H1 (cell line): ENCODE results near the gene SLC39A11. TPM values are rescaled to one million over a fixed set of nuclear protein-coding genes. Genes with fewer than 3 reads are reported as not detected.

Experiments
- CTCF ChIA-PET: fragments of 300-600 bp; sonication (Branson Sonifier 250); formaldehyde crosslinking; loops from one replicate; lab custom pipeline; 2021; ENCODE audit not compliant: partially characterized antibody; lab: Charles Lee
- POLR2A ChIA-PET: fragments of 300-600 bp; sonication (Branson Sonifier 250); formaldehyde crosslinking; loops from one replicate; lab custom pipeline; 2021; ENCODE audit warnings: inconsistent platforms; ENCODE audit not compliant: partially characterized antibody; lab: Charles Lee
- DNase-seq, 2 experiments: peaks; one replicate each; pipeline versions ENCODE4 v3.0.0 to v3.0.0-alpha.2; 2010 to 2022; ENCODE audit warnings: low spot score in 2 of 2, low read depth in 1 of 2, mixed read lengths in 1 of 2
- FAIRE-seq: peaks from 2 replicates; lab custom pipeline; 2011; peaks lifted over from hg19 to GRCh38; lab: Jason Lieb, UNC
- H2AFZ ChIP-seq: 2 replicates; pipeline ENCODE4 v1.8.1; 2012; ENCODE audit warnings: low read length, inconsistent platforms
- H2AK5ac ChIP-seq: 2 replicates; pipeline ENCODE4 v1.6.1; 2013; ENCODE audit warnings: low read depth, low read length
- H2BK120ac ChIP-seq: replicated peaks from 2 replicates; pipeline ENCODE3; 2013; ENCODE audit warnings: low read depth, low read length, inconsistent platforms
- H2BK12ac ChIP-seq: 2 replicates; pipeline ENCODE4 v1.6.1; 2013; ENCODE audit warnings: low read depth, low read length
- H2BK15ac ChIP-seq: 2 replicates; pipeline ENCODE4 v1.6.1; 2013; ENCODE audit warnings: low read length
- H2BK20ac ChIP-seq: 2 replicates; pipeline ENCODE4 v1.6.1; 2013; ENCODE audit warnings: low read length
- H2BK5ac ChIP-seq: 2 replicates; pipeline ENCODE4 v1.6.1; 2013; ENCODE audit warnings: low read depth, low read length
- H3K14ac ChIP-seq: 2 replicates; pipeline ENCODE4 v1.6.1; 2013; ENCODE audit warnings: inconsistent platforms; ENCODE audit not compliant: insufficient read length
- H3K18ac ChIP-seq: 2 replicates; pipeline ENCODE4 v1.6.1; 2013; ENCODE audit warnings: low read length; ENCODE audit errors: extremely low read depth
- H3K23ac ChIP-seq: 2 replicates; pipeline ENCODE4 v1.6.1; 2013; ENCODE audit warnings: inconsistent platforms; ENCODE audit not compliant: insufficient read length
- H3K23me2 ChIP-seq: 2 replicates; pipeline ENCODE4 v1.6.1; 2013; ENCODE audit warnings: low read depth, low read length
- H3K27ac ChIP-seq: 2 replicates; pipeline ENCODE4 v1.6.1; 2011; ENCODE audit warnings: low read depth, low read length, inconsistent platforms
- H3K27me3 ChIP-seq, 4 experiments: replicated peaks in 1 of 4; 1 replicate in 1 of 4; 2 replicates in 3 of 4; pipeline versions ENCODE4 v1.6.1 to v1.8.1; 2011 to 2013; ENCODE audit warnings: low read length in 3 of 4, mild to moderate bottlenecking in 3 of 4, inconsistent platforms in 2 of 4, mixed read lengths in 2 of 4, moderate library complexity in 1 of 4; ENCODE audit not compliant: control insufficient read depth in 3 of 4, insufficient read depth in 3 of 4; ENCODE audit errors: extremely low read depth in 1 of 4
- H3K36me3 ChIP-seq, 4 experiments: 2 replicates each; pipeline versions ENCODE4 v1.6.1 to v1.8.1; 2011 to 2013; ENCODE audit warnings: mild to moderate bottlenecking in 4 of 4, low read length in 3 of 4, moderate library complexity in 2 of 4, control low read depth in 1 of 4, inconsistent platforms in 1 of 4; ENCODE audit not compliant: insufficient read depth in 4 of 4, control insufficient read depth in 2 of 4
- H3K4ac ChIP-seq: replicated peaks from 2 replicates; pipeline ENCODE3; 2013; ENCODE audit warnings: low read length, low read depth, mixed read lengths, inconsistent platforms; ENCODE audit not compliant: insufficient read length
- H3K4me1 ChIP-seq, 4 experiments: replicated peaks in 1 of 4; 1 replicate in 1 of 4; 2 replicates in 3 of 4; pipeline versions ENCODE4 v1.6.1 to v1.8.1; 2011 to 2013; ENCODE audit warnings: low read length in 3 of 4, inconsistent platforms in 2 of 4, mixed read lengths in 1 of 4; ENCODE audit not compliant: insufficient read depth in 4 of 4, control insufficient read depth in 3 of 4
- H3K4me2 ChIP-seq, 2 experiments: 2 replicates each; pipeline versions ENCODE4 v1.6.1 to v1.8.1; 2011 to 2013; ENCODE audit warnings: low read depth in 2 of 2, low read length in 2 of 2, control low read depth in 1 of 2, inconsistent platforms in 1 of 2, mild to moderate bottlenecking in 1 of 2; ENCODE audit not compliant: insufficient read depth in 1 of 2
- H3K4me3 ChIP-seq, 4 experiments: fragments of 200-600, 300-600 bp in 1 of 4; sonication (generic), shearing (Covaris generic), sonication (Bioruptor Twin) in 1 of 4; 2 replicates each; pipeline versions ENCODE4 v1.5.1 to v1.8.1; 2011 to 2016; ENCODE audit warnings: low read length in 4 of 4, low read depth in 3 of 4, control low read depth in 2 of 4, inconsistent platforms in 2 of 4, mild to moderate bottlenecking in 2 of 4, mixed read lengths in 1 of 4, moderate library complexity in 1 of 4; ENCODE audit not compliant: insufficient read depth in 2 of 4; ENCODE audit errors: extremely low read depth in 1 of 4
- H3K56ac ChIP-seq: replicated peaks from 2 replicates; pipeline ENCODE3; 2013; ENCODE audit warnings: low read depth, mild to moderate bottlenecking, mixed read lengths, low read length, inconsistent platforms; ENCODE audit not compliant: insufficient read length
- H3K79me1 ChIP-seq: 2 replicates; pipeline ENCODE4 v1.6.1; 2013; ENCODE audit warnings: low read depth, low read length, control low read depth
- H3K79me2 ChIP-seq, 2 experiments: 2 replicates each; pipeline versions ENCODE4 v1.6.1 to v1.8.1; 2012 to 2013; ENCODE audit warnings: low read length in 2 of 2, mild to moderate bottlenecking in 2 of 2, inconsistent platforms in 1 of 2; ENCODE audit not compliant: insufficient read depth in 2 of 2, control insufficient read depth in 1 of 2
- H3K9ac ChIP-seq, 4 experiments: replicated peaks in 1 of 4; 1 replicate in 1 of 4; 2 replicates in 3 of 4; pipeline versions ENCODE4 v1.6.1 to v1.8.1; 2011 to 2013; ENCODE audit warnings: low read depth in 3 of 4, low read length in 3 of 4, control low read depth in 2 of 4, mild to moderate bottlenecking in 2 of 4, moderate library complexity in 2 of 4, inconsistent platforms in 1 of 4; ENCODE audit errors: extremely low read depth in 1 of 4
- H3K9me3 ChIP-seq, 2 experiments: 2 replicates each; pipeline versions ENCODE4 v1.6.1 to v1.8.1; 2012 to 2013; ENCODE audit warnings: mild to moderate bottlenecking in 2 of 2, moderate library complexity in 2 of 2, control low read depth in 1 of 2, inconsistent platforms in 1 of 2, low read depth in 1 of 2, low read length in 1 of 2, mixed read lengths in 1 of 2; ENCODE audit not compliant: insufficient read depth in 2 of 2
- H4K20me1 ChIP-seq, 2 experiments: replicated peaks in 1 of 2; 2 replicates each; pipeline versions ENCODE3 to v1.8.1; 2011 to 2013; ENCODE audit warnings: inconsistent platforms in 2 of 2, low read length in 2 of 2, mild to moderate bottlenecking in 1 of 2; ENCODE audit not compliant: insufficient read depth in 2 of 2, control insufficient read depth in 1 of 2
- H4K5ac ChIP-seq: 2 replicates; pipeline ENCODE4 v1.6.1; 2013; ENCODE audit warnings: low read length, low read depth, mixed read lengths, inconsistent platforms; ENCODE audit not compliant: insufficient read length
- H4K8ac ChIP-seq: 2 replicates; pipeline ENCODE4 v1.8.0; 2013; ENCODE audit warnings: mild to moderate bottlenecking, moderate library complexity, low read length, inconsistent platforms; ENCODE audit not compliant: insufficient read depth; ENCODE audit errors: extremely low read depth
- H4K91ac ChIP-seq: replicated peaks from 2 replicates; pipeline ENCODE3; 2013; ENCODE audit warnings: low read length, mixed read lengths, inconsistent platforms; ENCODE audit not compliant: insufficient read length
- BACH1 ChIP-seq: IDR thresholded peaks from 2 replicates; pipeline ENCODE4 v1.6.1; 2012; ENCODE audit warnings: low read length, improper control_type of control experiment
- CHD1 ChIP-seq: IDR thresholded peaks from 2 replicates; pipeline ENCODE4 v1.6.1; 2012; ENCODE audit warnings: low read depth, low read length, improper control_type of control experiment
- GTF2F1 ChIP-seq: IDR thresholded peaks from 2 replicates; pipeline ENCODE4 v1.6.1; 2012; ENCODE audit warnings: low read depth, low read length, improper control_type of control experiment, borderline replicate concordance
- SP4 ChIP-seq: IDR thresholded peaks from 2 replicates; pipeline ENCODE4 v1.6.1; 2012; ENCODE audit warnings: low read length, inconsistent platforms
- WGBS, 2 experiments: shearing (Covaris generic) in 1 of 2; methylation state at CpG; one replicate each; pipeline versions ENCODE4 v1.1.6 to v1.1.7; 2013 to 2015; ENCODE audit warnings: low lambda C conversion rate in 2 of 2, mixed read lengths in 2 of 2, inconsistent platforms in 1 of 2, low coverage in 1 of 2, missing lambda C conversion rate in 1 of 2; ENCODE audit not compliant: insufficient replicate concordance in 2 of 2, insufficient coverage in 1 of 2, insufficient read length in 1 of 2; ENCODE audit errors: extremely low coverage in 1 of 2, missing lambda C conversion rate in 1 of 2; 5-methylcytosine and 5-hydroxymethylcytosine counted together
- polyA plus RNA-seq, 7 experiments: library from polyadenylated mRNA; depleted of rRNA in 3 of 7; stranded (reverse) in 5 of 7; unstranded in 2 of 7; fragments of >200 nt in 5 of 7; fragments of 200-250 nt in 2 of 7; gene quantifications; 1 replicate in 5 of 7; 2 replicates in 1 of 7; 4 replicates in 1 of 7; pipeline versions ENCODE4 v1.2.1 to v1.2.3, GENCODE V29; 2011 to 2013; ENCODE audit warnings: missing spikeins in 2 of 7, mixed read lengths in 2 of 7
- total RNA-seq: library from RNA; stranded (reverse); fragmentation: NEBNext Ultra II Directional; extraction: Animal tissue kit (Norgen Biotek cat#: 25700); gene quantifications from 2 replicates; pipeline ENCODE4 v1.2.1, GENCODE V29; 2021

The SLC39A11 gene
- total and polyA plus RNA-seq, 2 of the 8 experiments (the other 6 are each of a cell fraction or from before 2014, with no cell fraction given): 12.2 to 19.6 TPM

- Histone ChIP-seq H3K9me3 (no peaks in the 10 kb centered on the region), H4K5ac (no peak overlapping the region), H3K14ac (no peak overlapping the region), H3K79me2 (no peaks in the 10 kb centered on the region), H4K8ac (no peak overlapping the region), H3K9ac (no peak overlapping the region), H3K4me3 (no peak overlapping the region), H2BK5ac (no peak overlapping the region; the same call in 1 of the 2 replicates), H3K23ac (no peak overlapping the region), H3K27me3 (no peaks in the 10 kb centered on the region), H4K91ac (no peak overlapping the region), H2AFZ (no peak overlapping the region), H3K4me2 (no peak overlapping the region), H3K79me1 (no peaks in the 10 kb centered on the region), H2BK120ac (no peak overlapping the region), H3K56ac (no peak overlapping the region), H3K4ac (no peak overlapping the region), H3K4me1 (no peaks in the 10 kb centered on the region), H3K27ac (no peak overlapping the region), H2BK20ac (no peak overlapping the region), H3K36me3 (no peaks in the 10 kb centered on the region), H2BK12ac (no peak overlapping the region; the same call in 1 of the 2 replicates), H4K20me1 (no peaks in the 10 kb centered on the region), H2BK15ac (no peak overlapping the region), H2AK5ac (no peak overlapping the region), H3K23me2 (no peaks in the 10 kb centered on the region; the same call in 1 of the 2 replicates), H3K18ac (no peak overlapping the region)
- ChIA-PET CTCF (interaction anchor here (1.1 to 1.4 kb wide), 3 partner anchors 12 to 129 kb away, joined by 3 read pairs; no protein-coding TSS in a partner anchor), POLR2A (no interaction called here)
- DNase-seq: no peak
- WGBS, 2 experiments: 95% methylated on average over 8 of the region's 8 CpGs; no CpG with 5 or more reads in 1 of the 2 experiments
- FAIRE-seq: no peak
- TF ChIP-seq BACH1: no peak
- no peak for TF ChIP-seq CHD1
- TF ChIP-seq SP4: no peak
- TF ChIP-seq GTF2F1: no peak
Measured at GRCh38 chr17:73031472-73031871, 61.0 kb downstream of the SLC39A11 start.
